Ishikawa (cell line): ENCODE results near the gene RABGAP1.

Experiments
- FOXM1 ChIP-seq: IDR thresholded peaks from 2 replicates; pipeline ENCODE4 v1.6.1; 2012; ENCODE audit warnings: low read depth, borderline replicate concordance
- TEAD4 ChIP-seq: IDR thresholded peaks from 2 replicates; pipeline ENCODE4 v1.6.1; 2012

DNA sequence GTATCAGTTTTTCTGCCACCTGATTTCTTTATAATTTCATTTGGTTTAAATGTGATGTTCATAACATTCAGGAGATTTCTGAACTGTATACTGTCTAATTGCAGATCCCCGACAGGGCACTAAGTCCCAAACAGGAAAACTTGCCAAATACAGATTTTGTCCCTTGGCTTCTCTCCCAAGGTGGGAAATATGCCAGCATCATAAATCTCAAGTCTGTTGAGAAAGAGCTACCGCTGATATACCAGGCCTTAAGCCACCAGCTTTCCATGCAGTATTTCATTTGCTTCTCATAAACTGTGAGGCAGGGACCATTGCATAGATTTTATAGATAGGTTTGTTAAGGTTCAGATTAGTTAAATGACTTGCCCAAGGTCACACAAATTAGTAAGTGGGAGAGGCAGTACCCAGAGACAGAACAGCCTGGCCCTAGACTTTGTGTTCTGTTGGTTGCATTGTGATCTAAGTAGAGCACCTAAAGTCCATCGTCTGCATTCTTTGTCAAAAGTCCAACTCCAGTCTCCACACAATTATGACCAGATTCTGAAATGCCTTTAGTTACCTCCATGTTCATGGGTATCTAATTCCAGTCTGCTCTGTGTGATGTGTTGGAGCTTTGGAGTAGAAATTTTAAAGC, 108.9 kb downstream of the RABGAP1 start:
- TF ChIP-seq FOXM1 (no peak), TEAD4 (no peak; the same call in 1 of the 2 replicates)
